Loucy (cell line): ENCODE results near the gene SRRM4.

Experiments
- CTCF ChIP-seq: fragments of 200-600 bp; sonication (generic); conservative IDR thresholded peaks from 2 replicates; pipeline ENCODE4 v1.5.1; 2014; ENCODE audit warnings: mild to moderate bottlenecking, antibody characterized with exemption, low read length
- EZH2phosphoT487 ChIP-seq: fragments of 200-600 bp; IDR thresholded peaks from 2 replicates; pipeline ENCODE4 v1.6.1; 2018; ENCODE audit warnings: antibody characterized with exemption, mild to moderate bottlenecking, moderate library complexity, borderline replicate concordance

- TF ChIP-seq CTCF (no peak), EZH2phosphoT487 (no peak)
Measured at GRCh38 chr12:119082496-119082895, 101.2 kb downstream of the SRRM4 start.
